Activated T-helper 1 cell treated with Interleukin-2 at 50 U/mL for 16 hours (primary cell): ENCODE data around the gene ATG9A.

Experiments used
- DNase-seq: peaks from one replicate; pipeline ENCODE4 v3.0.0-alpha.2; 2020; ENCODE audit warnings: low read depth

ATG9A gene

DNA sequence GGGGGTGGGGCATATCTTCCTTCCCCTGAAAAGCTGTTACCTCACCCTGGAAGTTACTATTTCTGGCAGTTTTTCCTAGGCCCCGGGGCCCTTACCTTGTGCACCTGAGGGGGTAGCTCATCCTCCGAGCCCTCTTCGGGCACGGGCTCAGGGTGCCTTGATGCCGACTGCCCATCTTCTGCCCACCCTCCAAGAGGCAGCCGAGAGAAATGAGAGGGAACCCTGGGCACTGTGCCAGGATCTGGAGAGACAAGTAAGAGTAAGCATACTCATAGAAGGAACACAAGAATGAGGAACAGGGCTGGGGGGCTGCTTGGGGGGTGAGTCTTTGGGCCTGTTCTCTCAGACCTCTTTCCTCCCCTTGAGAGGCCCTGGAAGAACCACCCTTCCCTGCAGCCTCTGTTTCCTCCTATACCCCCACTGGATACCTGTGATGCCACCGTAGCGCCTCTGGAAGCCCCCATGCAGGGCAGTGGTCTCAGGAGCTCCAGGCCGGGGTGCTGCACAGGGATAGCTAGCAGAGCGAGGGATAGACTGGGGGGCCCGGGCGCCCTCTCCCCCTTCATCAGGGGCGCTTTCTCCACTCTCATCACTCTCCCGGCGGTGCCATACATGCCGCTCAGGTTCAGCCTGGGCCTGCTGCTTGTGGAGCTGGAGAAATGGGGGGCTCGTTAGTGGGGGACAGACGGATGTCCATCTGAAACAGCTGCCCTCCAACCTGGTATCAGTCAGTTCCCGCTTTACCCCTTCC is 8.6 kb downstream of the ATG9A start:
- DNase-seq: no peak

DNA sequence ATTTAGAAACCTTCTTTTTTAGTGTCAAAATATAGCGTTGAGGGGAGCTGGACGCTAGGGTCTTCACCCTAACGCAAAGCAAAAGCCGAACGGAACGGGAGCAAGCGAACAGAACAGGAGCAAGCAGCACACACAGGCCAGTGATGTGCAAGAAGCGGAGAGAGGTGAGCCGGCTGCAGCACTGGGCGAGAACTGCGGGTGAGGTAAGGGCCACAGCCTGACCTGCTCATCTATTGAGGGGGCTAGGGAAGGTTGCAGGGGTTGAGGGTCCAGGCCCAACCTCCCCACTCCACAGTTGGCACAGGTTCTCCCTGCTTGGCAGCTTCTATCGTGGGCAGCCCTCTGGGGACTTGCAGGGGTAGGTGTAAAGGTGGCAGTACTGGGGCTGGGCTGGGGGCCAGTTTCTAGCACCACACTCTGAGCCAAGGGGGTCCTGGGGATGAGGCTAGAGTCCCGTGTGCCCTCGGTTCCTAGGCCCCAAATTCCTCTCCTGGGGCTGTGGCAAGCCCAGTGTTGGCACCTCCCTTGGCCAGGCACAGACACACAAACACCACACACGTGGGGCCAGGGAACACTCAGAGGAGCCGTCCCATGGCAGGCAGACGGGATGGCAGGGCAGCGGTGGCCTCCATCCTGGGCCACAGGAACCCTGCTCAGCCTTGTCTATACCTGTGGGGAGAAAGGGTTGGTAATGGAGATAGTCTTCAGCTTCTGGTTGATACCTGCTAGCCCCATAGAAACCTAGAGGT is 9.5 kb downstream of the ATG9A start:
- DNase-seq: no peak

DNA sequence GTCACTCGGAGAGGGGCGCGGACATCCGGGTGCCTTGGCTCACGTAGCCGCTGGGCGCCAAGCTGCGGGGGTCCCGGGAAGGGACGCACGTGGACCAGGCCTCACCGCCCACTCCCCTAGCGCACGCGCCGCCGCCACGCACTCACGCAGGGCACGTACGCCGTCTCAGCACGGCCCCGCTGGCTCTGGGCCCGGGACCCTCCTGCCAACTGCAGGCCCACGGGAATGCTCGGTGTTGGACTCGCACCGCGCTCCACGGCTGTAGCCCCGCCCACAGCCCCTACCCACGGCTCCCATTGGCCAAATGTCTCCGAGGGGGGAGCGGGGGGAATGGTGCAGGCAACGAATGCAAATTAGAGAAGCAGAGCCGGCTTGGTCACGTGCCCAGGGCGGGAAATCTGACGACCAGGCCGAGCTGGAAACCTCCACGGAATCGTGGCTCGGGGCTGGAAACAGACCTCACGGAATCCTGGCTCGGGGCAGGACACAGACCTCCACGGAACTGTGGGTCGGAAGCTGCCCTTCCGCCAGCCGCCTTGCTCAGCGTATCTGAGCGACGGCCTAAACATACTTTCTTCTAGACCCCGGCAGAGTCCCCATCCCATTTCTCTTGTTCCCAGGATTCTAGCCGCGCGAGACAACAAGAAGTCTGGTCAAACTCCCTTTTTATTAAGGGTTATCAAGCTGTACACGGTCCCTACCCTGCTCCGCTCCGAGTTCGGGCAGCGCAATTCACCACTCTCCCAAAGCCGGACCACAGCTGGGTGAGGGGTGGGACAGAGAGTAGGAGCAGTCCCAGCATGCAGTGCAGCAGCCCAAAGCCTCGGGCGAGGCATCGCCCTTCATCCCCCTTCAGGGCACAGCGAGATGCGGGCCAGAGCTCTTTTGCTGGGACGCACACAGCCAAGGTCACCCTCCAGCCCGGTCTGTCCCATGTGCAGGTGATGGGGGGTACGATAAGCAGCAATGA is 10.4 kb downstream of the ATG9A start, which contains the start of gene ABCB6:
Gene ABCB6 (minus strand): TSS at position 227 of the 970 bp plus-strand sequence. CDS start 285 bp downstream, outside the sequence.
- peak; percentile 76 for DNase-seq

DNA sequence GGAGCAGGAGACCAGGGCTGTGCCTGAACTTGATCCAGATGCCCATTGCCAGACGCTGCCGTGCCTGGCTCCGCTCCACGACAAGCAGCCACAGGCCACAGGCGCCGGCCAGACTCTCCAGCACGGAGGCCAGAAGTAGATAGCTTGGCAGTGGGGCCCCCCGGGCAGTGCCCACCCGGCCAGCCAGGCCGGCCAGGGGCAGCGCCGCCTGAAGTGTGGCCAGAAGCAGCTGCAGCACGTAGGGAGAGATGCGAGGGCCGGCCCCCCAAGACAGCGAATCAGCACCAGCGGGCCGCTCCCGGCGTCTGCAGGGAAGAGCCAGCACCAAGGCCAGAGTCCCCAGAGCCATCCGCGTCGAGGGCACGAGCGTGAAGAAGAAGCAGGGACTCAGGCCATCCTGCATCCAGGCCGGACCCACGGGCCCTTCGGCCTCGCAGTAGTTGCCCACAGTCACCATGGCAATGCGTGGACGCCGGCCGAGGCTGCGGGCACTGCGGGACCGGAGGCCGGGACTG is 11.2 kb downstream of the ATG9A start:
- DNase-seq: no peak

DNA sequence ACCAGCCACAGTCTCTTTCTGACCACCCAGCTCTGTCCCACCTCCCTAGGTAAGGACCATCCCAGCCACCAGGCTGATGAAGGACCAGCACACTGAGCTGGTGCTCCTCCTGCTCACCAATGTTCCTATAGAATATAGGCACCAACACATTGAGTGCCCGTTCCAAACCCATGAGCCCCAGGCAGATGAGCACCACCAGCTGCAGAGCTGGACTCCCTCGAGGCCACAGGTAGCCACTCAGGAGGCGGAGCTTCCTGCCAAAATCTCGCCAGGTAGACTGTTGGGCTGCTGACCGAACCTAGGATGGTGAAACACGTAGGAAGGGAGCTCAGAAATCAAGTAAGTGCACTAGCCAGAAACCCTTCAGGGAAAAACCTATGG is 12.9 kb downstream of the ATG9A start:
- DNase-seq: no peak

DNA sequence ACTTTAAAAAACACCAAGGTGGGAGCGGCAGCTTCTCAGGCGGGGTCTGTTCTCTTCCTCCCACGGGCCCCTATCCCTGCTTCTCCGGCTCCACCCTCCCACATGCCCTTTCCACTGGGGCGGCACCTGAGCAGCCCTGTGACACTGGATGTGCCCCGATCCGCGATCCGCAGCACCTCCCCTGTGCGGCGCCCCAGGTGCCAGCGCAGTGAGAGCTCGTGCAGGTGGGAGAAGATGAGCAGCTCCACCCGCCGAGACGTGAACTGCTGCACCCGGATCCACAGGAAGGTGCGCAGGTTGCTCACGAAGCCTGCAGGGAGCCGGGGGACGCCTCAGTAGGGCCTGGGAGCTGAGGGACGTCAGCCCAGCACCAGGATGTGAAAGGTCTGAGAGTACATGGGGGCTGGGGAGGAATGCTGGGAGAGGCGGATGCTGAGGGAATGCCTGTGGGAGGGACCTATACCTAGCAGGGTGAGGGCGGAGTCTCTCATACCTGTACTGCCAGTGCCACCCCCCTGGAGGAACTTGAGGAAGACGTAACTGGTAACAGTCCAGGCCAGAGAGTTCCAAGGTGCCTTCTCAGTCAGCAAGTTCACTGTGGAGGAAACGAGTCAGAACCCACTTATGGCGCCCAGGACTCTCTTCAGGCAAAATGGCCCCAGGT is 13.4 kb downstream of the ATG9A start:
- no peak for DNase-seq

DNA sequence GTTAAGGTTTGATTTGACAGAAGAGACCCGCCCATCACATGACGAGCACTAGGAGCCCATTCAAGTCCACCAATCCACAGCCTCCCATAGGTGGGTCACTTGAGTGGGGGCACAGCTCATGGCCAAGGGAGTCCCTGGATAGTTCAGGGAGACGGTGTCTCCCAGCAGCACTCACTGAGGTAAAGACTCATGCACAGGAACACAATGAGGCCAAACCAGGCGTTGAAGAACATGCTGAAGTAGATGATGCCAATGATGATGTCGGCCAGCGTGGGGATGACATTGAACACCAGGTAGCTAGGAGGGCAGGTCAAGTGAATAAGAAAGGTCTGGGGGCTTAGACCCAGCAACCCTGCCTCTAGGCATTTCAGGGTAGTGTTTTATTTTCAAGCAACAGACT is 14.7 kb downstream of the ATG9A start:
- no peak for DNase-seq

DNA sequence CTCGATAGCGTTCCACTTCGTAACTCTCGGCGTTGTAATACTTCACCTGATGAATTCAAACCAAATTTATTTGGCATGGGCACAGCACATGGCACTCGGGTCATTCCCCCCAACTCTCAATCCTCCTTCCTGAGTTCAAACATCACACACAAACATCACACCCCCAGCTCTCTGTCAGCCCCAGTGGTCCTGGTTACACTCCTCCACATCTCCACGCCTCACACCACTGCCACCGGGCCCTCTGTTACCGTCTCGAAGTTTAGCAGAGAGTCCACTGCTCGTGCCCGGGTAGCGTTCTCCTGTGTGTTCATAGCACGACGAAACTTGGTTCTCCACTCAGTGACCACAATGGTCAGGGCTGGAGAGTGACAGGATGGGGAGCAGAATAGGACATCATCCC is 15.3 kb downstream of the ATG9A start:
- DNase-seq: no peak

DNA sequence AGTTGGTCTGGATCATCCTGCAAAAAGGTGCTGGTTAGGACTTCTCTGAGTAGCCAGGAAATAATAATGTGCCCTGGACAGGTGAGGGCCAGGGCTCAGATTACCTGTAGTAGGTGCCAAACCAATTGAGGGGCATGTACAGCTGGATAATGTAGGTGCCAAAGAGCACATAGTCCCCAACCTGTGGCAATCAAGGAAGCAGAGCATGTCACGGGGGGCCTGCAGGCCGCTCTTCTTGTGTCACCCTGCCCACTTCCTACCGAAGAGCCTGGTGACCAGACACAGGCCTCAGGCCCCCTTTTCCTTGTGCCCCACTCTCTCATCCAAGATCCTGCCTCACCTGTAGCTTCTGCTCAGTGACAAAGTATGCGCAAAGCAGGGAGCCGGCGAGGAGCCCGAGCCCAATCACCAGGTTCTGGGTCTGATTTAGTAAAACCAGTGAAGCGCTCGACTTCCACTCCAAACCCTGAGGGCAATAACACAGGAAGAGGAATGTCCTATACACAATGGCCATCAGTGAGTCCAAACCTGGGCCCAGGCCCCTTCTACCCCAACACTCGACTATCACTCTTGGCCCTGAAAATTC is 15.9 kb downstream of the ATG9A start:
- DNase-seq: no peak

DNA sequence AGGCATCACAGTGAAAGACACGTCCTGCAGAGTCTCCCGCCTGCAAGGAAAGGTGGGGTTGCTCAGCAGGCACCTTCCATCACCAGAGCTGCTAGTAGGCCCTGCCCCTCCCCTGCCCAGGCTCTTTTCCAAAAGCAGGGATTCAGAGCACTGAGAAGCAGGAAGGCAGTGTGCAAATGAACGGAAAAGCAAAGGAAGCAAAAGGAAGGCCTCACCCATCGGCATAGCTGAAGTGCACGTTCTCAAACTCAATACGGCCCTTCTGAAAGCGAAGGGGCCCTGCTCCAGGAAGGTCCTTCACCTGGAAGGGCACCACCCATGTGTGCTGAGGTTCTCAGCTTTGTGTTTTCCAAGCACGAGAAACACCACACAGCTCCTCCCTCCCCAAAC is 16.4 kb downstream of the ATG9A start:
- no peak for DNase-seq

DNA sequence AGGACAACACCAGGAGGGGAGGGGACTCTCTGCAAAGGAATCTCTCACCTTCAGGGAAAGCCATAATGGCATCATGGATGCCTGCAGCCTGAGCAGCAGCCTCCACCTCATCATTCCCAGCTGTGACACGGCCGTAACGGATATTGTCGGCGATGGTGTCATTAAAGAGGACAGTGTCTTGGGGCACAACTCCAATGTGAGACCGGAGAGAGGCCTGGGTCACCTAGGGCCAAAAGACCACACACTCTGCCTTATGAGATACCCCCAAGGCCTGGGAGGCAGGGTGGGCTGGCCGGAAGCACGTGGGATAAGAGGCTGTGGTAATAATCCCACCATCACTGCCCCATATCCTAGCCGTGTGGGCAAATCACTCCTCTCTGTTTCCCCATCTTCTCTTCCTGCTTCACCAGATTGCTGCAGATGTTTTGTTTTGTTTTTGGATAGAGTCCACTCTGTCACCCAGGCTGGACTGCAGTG is 18.5 kb downstream of the ATG9A start:
- DNase-seq: no peak

DNA sequence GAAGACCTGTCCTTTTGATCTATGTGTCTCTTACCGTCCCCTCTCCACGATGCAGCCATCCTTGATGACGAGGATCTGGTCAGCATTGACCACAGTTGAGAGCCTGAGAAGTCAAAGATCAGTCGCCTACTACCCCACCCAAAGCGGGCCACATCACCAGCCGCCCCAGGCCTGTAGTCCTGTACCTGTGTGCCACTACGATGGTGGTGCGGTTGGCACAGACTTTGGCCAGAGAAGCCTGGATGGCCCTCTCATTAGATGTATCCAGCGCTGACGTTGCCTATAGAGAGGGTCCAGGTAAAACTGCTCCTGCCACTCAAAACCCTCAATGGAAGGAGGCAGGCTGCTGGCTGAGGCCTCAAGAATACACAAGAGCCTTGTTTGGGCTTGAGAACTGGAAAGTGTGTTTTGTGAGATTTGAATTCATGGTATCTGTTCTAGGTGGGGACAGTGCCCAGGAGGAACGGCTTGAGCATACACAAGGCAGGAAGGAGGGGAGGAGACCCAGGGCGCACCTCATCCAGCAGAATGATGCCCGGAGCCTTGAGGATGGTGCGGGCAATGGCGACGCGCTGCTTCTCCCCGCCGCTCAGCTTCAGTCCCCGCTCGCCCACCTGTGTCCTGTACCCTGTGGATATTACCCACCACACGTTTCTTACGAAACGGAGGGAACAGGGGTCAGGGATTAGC is 19.1 kb downstream of the ATG9A start:
- no peak for DNase-seq

DNA sequence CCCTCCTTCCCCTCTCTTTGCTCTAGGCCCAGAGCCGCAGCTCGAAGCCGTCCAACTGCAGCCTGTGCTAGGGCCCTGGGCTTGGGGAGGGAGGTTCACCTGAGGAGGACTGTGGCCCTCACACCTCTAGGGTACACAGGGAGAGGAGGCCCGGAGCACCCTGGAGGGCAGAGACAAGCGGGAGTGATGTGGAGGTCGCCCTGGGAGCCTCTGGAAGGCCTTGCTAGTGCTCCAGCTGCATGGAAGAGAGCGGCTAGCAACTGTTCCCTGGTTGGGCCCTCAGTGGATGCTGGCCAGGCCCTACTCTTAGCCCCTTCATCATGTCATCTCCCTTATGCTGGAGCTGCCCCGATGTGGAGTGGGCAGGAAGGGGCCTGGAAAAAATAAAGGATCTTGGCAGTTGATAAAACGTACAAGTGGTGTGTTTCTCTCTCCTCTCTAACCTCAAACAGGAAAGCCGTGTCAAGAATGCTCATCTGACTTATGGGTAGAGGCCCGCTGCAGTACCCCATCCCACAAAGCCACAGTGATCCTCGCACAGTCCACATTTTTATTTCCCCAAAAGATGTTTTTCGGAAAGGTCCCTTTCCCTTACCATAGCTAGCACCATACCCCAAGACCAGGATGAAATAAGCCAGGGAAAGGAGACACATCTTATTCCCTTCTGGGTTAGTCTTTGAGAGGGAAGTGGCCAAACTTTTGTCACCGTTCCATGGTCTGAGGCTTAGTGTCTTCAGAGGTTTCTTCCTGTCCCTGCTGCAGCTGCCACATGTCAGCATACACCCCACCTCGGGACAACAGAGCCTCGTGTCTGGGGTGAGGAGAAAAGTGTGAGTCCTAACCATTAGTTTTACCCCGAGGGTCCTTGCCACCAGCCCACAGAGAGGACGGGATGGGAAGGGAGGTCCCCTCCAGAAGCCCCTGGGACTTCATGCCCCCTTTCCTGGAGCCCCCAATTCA is 19.9 kb downstream of the ATG9A start:
- DNase-seq: no peak

DNA sequence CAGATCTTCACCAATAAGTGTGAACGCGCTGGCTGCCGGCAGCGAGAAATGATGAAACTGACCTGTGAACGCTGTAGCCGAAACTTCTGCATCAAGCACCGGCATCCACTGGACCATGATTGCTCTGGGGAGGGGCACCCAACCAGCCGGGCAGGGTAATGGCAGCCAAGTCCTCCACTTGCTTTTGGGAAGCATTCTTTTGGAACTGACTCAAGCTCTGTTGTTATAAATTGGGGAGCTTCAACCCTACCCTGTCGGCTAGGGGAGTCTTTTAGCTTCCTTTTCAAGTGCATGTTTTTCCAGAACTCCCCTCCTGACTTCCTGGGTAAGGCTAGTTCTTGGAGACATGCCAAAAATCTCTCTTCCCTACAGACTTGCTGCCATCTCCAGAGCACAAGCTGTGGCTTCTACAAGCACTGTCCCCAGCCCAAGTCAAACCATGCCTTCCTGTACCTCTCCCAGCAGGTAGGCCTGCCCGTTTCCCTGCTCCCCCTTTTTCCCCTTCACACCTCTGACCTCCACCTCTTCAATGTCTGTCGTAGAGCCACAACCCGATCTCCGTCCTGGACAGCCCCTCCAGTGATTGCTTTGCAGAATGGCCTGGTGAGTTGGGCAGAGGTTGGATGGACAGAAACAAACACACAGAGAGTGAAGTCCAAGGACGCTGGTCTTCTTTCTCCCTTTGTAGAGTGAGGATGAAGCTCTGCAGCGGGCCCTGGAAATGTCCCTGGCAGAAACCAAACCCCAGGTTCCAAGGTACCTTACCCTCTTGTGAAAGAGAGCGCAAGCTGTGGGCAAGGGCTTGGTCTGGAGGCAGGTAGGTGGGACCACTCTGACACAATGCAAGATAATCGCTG is 21.3 kb downstream of the ATG9A start:
- DNase-seq: no peak

DNA sequence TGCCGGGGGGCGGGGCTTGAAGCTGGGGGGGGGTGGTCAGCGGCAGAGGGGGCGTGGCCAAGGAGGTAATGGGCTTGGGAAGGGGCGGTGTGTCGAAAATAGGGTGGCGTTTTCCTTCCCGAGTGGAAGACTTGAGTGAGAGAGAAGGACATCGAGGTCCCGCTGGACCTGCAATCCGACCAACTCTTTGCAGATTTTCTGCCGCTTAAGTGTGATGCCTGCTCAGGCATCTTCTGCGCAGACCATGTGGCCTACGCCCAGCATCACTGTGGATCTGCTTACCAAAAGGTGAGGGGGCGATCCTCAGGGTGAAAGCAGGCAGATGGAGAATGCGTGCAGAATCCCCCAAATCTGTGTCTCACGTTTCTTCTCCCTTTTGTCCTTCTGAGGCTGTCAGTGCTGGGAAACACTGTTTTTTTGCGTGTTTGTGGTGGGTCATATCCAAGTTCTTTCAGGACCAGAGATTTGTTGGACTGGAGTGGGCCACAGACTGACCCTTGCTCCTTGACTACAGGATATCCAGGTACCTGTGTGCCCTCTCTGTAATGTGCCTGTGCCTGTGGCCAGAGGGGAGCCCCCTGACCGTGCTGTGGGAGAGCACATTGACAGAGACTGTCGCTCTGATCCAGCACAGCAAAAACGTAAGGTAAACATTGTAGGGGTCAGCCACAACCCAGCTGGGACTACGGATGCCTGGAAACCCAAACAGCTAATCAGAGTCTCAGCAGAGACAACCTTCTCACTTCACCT is 22.1 kb downstream of the ATG9A start:
- DNase-seq: no peak

DNA sequence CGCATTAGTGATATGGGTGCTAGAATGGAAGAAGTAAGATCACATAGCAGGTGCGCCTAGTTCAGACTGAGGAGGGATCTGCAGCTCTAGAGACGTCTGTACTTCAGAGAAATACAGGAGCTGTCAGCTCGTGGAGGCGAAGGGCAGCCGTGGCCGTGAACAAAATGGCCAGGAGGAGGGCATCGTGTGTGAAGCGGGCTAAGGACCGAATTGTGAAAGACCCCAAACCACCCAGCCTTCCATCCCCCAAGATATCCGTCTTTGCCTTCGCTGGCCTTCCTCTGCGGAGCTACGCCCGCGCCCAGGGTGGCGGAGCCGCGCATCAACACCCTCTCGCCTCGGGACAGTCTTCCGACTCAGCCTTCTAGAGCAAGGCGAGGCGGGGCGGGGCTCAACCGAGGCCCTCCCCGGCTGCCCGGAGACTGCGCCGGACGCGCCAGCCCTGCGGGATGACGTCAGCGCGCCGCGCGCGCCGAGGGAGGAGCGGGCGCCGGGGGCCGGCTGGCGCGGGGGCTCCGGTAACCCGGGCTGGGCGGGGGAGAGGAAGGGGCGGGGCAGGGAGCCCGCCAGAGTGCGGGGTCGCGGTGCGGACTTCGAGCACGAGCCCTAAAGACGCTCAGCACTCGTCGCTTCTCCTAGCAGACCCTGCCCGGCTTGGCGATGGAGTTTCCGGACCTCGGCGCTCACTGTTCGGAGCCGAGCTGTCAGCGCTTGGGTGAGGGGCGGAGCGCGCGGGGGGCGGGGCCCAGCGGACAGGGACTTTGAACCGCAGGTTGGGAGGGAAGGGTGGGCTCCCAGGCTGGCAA is 22.9 kb downstream of the ATG9A start, which contains the start of gene ZFAND2B:
Gene ZFAND2B (plus strand): TSS at position 455 of the 806 bp plus-strand sequence. CDS start 206 bp downstream, at position 661.
- peak; percentile 95 for DNase-seq

DNA sequence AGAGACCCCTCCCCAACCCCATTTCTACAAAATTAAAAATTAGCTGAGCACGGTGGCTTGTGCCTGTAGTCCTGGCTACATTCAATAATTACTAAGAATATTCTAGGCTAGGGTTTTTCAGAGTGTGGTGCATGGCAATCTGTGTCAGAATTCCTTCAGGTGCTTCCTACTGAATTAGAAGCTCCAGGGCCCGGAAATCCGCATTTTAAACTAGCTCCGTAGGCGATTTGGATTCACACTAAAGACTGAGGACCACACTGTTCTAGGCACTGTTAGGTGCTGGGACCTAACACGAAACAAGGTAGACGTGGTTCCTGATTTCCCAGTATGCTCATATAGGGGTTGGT is 23.5 kb downstream of the ATG9A start:
- no peak for DNase-seq
